Subcutaneous adipose tissue (tissue), 4 donors: Measurements from ENCODE around the gene TMEM140. TPM values are rescaled to one million over a fixed set of nuclear protein-coding genes. Genes with fewer than 3 reads are reported as not detected.

Experiments
- total RNA-seq, 4 donors: library from RNA; depleted of rRNA; stranded (reverse); fragments of >200 nt; gene quantifications; one replicate each; pipeline ENCODE4 v1.1.0, GENCODE V29; 2016
- TF ChIP-seq, protein P1 (sequence below): fragments of 450-650 bp; IDR thresholded peaks from one replicate; pipeline ENCODE4 v1.5.1; 2016; ENCODE audit warnings: low read depth, mild to moderate bottlenecking, control low read depth, antibody characterized with exemption, moderate library complexity

The TMEM140 gene
- 100 to 1,000 TPM in 1 of 4 donors, 10 to 100 TPM in 3; 36.7 to 114 (median 67.4) TPM for total RNA-seq

DNA sequence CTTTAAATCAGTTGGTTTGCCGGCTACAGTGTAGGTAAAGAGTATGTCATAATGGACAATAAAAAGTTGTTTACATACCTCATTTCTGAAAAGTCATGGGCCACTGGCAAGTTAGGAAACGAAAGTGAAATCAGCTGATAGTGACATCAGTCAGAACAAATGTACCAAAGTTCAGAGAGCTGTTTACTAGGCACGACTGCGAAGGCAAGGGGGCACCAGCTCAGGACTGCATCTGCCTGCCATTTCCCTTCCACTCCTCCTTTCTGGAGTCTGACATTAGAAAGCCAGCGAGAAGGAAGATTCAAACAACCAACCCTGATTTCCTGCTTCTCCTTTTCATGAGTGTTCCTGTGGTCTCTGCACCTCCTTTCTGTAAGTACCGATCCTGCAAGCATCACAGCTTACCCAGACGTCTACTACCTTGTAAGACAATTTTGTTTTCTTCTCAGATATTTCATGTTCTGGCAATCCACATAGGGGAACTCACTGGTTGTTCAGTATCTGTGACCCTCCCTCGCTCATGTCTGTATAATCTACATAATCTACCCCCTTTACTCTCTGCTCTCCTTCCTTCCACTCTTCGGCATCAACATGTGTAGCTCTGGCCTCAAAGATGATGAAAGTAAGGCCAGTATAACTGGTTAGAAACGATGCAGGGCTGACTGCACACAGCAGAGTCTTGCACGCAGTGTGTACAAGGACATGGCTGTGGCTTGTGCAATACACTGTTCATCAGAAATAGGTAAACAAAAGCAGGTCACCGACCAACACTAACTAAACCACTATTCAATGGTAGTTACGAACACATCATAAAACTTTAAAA, at the start of gene TMEM140:
TMEM140 (plus strand) TSS at position 174 of the 823 bp plus-strand sequence. CDS start 16,370 bp downstream, outside the sequence.
- TF ChIP-seq, protein P1, sequence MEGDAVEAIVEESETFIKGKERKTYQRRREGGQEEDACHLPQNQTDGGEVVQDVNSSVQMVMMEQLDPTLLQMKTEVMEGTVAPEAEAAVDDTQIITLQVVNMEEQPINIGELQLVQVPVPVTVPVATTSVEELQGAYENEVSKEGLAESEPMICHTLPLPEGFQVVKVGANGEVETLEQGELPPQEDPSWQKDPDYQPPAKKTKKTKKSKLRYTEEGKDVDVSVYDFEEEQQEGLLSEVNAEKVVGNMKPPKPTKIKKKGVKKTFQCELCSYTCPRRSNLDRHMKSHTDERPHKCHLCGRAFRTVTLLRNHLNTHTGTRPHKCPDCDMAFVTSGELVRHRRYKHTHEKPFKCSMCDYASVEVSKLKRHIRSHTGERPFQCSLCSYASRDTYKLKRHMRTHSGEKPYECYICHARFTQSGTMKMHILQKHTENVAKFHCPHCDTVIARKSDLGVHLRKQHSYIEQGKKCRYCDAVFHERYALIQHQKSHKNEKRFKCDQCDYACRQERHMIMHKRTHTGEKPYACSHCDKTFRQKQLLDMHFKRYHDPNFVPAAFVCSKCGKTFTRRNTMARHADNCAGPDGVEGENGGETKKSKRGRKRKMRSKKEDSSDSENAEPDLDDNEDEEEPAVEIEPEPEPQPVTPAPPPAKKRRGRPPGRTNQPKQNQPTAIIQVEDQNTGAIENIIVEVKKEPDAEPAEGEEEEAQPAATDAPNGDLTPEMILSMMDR = no peak

DNA sequence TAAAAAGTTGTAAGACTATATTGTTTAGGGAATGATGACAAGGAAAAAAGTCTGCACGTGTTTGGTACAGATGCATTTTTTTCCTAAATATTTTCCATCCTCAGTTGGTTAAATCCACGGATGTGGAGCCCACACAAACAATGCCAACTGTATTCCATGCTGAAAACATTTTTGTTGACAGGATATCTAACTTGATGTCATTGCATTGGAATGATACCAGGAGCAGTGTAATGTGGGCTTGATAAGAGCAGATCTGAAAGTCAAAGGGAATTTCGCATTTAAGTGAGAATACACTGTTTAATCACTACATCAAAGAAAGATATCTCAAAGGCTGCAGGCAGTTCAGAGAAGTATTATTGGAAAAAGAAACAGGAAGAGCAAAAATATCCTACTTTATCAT, 49.5 kb upstream of the TMEM140 start:
- TF ChIP-seq, protein P1 = no peak

DNA sequence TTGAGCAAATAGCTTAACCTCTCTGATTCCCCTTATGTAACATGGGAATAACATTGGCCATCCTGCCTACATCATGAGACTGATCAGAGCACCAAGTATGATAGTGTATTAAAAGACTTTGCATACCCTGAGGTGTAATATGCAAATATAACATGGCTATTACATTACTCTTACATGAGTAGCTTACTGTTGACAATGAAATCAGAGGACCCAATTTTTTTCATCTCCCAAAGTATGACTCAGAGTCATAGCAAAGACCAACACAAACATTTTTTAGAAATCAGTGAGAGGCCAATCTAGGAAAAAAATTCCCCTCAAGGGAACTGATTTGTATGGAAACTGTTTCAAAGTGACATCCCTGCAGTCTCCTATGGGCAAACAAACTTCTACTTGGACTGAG, 47.0 kb upstream of the TMEM140 start:
- TF ChIP-seq, protein P1 = no peak

DNA sequence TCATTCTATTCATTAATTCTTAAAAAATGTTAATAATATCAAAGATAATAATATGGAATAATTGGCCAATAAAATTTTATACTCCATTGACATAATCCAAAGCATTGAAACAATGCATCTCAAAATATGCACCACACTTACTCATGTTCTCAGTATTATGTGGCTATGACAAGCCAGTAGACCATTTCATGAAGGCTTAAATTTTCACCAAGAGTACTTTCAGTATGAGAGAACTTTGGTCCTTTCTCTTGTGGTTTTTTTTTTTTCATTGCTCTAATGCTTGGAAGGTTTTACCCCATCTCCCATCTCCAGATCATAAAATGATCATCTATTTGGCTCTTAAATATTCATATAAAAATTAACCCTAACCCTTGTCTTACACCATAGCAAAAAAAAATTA, 45.5 kb upstream of the TMEM140 start:
- TF ChIP-seq, protein P1 = no peak

DNA sequence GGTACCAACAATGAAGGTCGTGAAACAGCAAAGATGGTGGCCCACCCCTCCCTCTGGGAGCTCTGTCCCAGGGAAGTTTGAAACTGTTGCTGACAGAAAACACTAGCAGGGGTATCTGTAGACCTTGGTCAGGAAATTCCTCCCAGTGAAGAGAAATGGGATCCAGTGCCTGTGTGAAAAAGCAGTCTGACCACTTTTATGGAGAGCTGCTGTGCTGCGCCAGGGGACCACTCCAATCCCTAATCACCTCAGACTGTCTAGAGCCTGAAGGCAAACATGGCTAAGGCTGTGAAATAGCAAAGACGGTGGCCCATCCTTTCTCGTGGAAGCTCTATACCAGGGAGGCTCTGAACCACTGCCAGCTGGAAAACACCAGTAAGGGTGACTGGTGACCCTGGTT, 38.3 kb upstream of the TMEM140 start:
- TF ChIP-seq, protein P1 = no peak

DNA sequence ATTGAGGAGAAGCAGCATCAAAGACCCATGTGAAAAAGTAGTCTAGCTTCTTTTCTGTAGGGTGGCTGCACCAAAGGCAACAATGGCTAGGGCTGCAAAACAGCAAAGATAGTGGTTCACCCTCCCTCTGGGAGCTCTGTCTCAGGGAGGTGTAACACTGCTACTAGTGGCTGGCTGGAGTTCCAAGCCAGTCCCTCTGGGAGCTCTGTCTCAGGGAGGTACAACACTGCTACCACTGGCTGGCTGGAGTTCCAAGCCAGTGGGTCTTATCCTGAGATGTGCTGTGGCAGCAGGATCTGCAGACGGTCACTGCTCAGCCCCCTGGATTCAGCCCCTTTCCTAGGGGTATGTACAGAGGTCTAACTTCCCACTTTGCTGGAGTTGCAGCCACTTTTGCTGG, 37.9 kb upstream of the TMEM140 start:
- TF ChIP-seq, protein P1 = no peak

DNA sequence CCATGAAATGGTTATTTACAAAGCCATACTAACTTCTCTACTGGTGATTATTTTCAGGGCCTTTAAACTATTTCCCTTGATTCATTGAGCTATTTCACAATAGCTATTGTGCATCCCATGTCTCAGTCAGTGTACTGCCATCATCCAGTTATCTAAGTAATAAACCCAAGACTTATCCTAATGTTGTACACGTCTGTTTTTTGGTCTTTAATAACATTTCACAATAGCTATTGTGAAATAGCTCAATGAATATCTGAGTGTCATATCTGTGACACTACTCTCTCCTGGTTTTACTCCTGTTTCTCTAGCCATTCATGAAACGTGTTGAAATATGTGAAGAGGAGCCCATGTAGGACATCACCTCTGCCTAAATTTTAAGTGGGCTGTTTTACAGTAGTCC, 36.5 kb upstream of the TMEM140 start:
- TF ChIP-seq, protein P1 = no peak
